ENCODE measurements around the gene TMED6.

Gene TMED6

GRCh38 chr16:69396187-69397061, 44.8 kb upstream of the TMED6 start:
- peaks cover 0 to 5% of the 10 kb centered on the region in 2 donors for H3K4me1 ChIP-seq (ENCODE audit: control insufficient read depth in 2 of 2, insufficient read depth in 1 of 2, low read depth in 1 of 2, low read length in 2 of 2)
- H2BK12ac ChIP-seq (ENCODE audit: low read length) = no peak overlapping the region
- H2BK120ac ChIP-seq (ENCODE audit: low read depth, low read length) = no peak overlapping the region
- no peaks in the 10 kb centered on the region for H3K9me3 ChIP-seq (replicated peaks in 1 of 2; ENCODE audit: control insufficient read depth in 2 of 2, insufficient read depth in 1 of 2, low read depth in 1 of 2, low read length in 2 of 2)
- H3K27ac ChIP-seq (replicated peaks; ENCODE audit: low read length) = no peak overlapping the region
- no peak overlapping the region for H2BK15ac ChIP-seq (ENCODE audit: low read length)
- H3K4ac ChIP-seq (ENCODE audit: low read length) = no peak overlapping the region
- H3K9ac ChIP-seq (ENCODE audit: low read depth, low read length, poor library complexity) = no peak overlapping the region
- H4K91ac ChIP-seq (ENCODE audit: low read depth, low read length, poor library complexity) = no peak overlapping the region
- WGBS, 2 donors (ENCODE audit: extremely low coverage in 2 of 2, insufficient read length in 2 of 2, insufficient replicate concordance in 1 of 2) = no CpG with 5 or more reads among the region's 13 CpGs
- H3K4me3 ChIP-seq (ENCODE audit: low read length in 2 of 2) = no peak overlapping the region
- H3K23ac ChIP-seq (ENCODE audit: low read depth, low read length, poor library complexity) = no peak overlapping the region
- no peak overlapping the region for H3K18ac ChIP-seq (ENCODE audit: low read length)
- no peak overlapping the region for H2BK5ac ChIP-seq (ENCODE audit: low read length)
- no peak overlapping the region for H3K4me2 ChIP-seq (ENCODE audit: insufficient read depth, low read length, poor library complexity, severe bottlenecking)
- H3K14ac ChIP-seq (ENCODE audit: low read length) = no peak overlapping the region
- H2AFZ ChIP-seq (ENCODE audit: low read length) = peak overlapping the region; percentile 92
- H4K8ac ChIP-seq (ENCODE audit: low read depth, low read length) = no peak overlapping the region
- peaks cover 0 to 5% (median 0%) of the 10 kb centered on the region in 3 experiments for H3K27me3 ChIP-seq (ENCODE audit: control insufficient read depth in 3 of 3, insufficient read depth in 3 of 3, low read depth in 1 of 3, low read length in 3 of 3)
- H2AK5ac ChIP-seq (ENCODE audit: low read depth, low read length) = no peak overlapping the region
- peak; percentile 84 for DNase-seq (ENCODE audit: low spot score)
- H3K79me1 ChIP-seq (ENCODE audit: low read depth, low read length) = no peaks in the 10 kb centered on the region
- no peaks in the 10 kb centered on the region for H3K36me3 ChIP-seq (replicated peaks in 1 of 2; ENCODE audit: control insufficient read depth in 2 of 2, insufficient read depth in 2 of 2, low read length in 2 of 2)

GRCh38 chr16:69395859-69396186, 44.2 kb upstream of the TMED6 start:
- H3K27ac ChIP-seq (replicated peaks; ENCODE audit: low read length) = no peak overlapping the region

GRCh38 chr16:69393898-69394849, 42.6 kb upstream of the TMED6 start:
- H3K79me1 ChIP-seq (ENCODE audit: low read depth, low read length) = no peaks in the 10 kb centered on the region
- no peak overlapping the region for H3K9ac ChIP-seq (ENCODE audit: low read depth, low read length, poor library complexity)
- H3K4me3 ChIP-seq (ENCODE audit: low read length in 2 of 2) = no peak overlapping the region
- no peak overlapping the region for H4K8ac ChIP-seq (ENCODE audit: low read depth, low read length)
- H2BK15ac ChIP-seq (ENCODE audit: low read length) = no peak overlapping the region
- H3K9me3 ChIP-seq (replicated peaks in 1 of 2; ENCODE audit: control insufficient read depth in 2 of 2, insufficient read depth in 1 of 2, low read depth in 1 of 2, low read length in 2 of 2) = no peaks in the 10 kb centered on the region
- H3K36me3 ChIP-seq (replicated peaks in 1 of 2; ENCODE audit: control insufficient read depth in 2 of 2, insufficient read depth in 2 of 2, low read length in 2 of 2) = no peaks in the 10 kb centered on the region
- H3K27ac ChIP-seq (replicated peaks; ENCODE audit: low read length) = no peak overlapping the region
- H3K4me2 ChIP-seq (ENCODE audit: insufficient read depth, low read length, poor library complexity, severe bottlenecking) = no peak overlapping the region
- H4K91ac ChIP-seq (ENCODE audit: low read depth, low read length, poor library complexity) = no peak overlapping the region
- no CpG with 5 or more reads among the region's 10 CpGs for WGBS, 2 donors (ENCODE audit: extremely low coverage in 2 of 2, insufficient read length in 2 of 2, insufficient replicate concordance in 1 of 2)
- peaks cover 0 to 5% (median 0%) of the 10 kb centered on the region in 3 experiments for H3K27me3 ChIP-seq (ENCODE audit: control insufficient read depth in 3 of 3, insufficient read depth in 3 of 3, low read depth in 1 of 3, low read length in 3 of 3)
- no peak for DNase-seq (ENCODE audit: low spot score)
- H2AFZ ChIP-seq (ENCODE audit: low read length) = peak overlapping the region; percentile 65
- H2BK5ac ChIP-seq (ENCODE audit: low read length) = no peak overlapping the region
- no peak overlapping the region for H2BK120ac ChIP-seq (ENCODE audit: low read depth, low read length)
- H3K4ac ChIP-seq (ENCODE audit: low read length) = no peak overlapping the region
- peaks cover 0 to 3% of the 10 kb centered on the region in 2 donors for H3K4me1 ChIP-seq (ENCODE audit: control insufficient read depth in 2 of 2, insufficient read depth in 1 of 2, low read depth in 1 of 2, low read length in 2 of 2)
- H2AK5ac ChIP-seq (ENCODE audit: low read depth, low read length) = no peak overlapping the region
- H3K23ac ChIP-seq (ENCODE audit: low read depth, low read length, poor library complexity) = no peak overlapping the region
- H3K14ac ChIP-seq (ENCODE audit: low read length) = no peak overlapping the region
- no peak overlapping the region for H2BK12ac ChIP-seq (ENCODE audit: low read length)
- no peak overlapping the region for H3K18ac ChIP-seq (ENCODE audit: low read length)

More at GRCh38 chr16:69395859-69396186, 44.2 kb upstream of the TMED6 start:
- no peaks in the 10 kb centered on the region for H3K36me3 ChIP-seq (replicated peaks in 1 of 2; ENCODE audit: control insufficient read depth in 2 of 2, insufficient read depth in 2 of 2, low read length in 2 of 2)
- H3K23ac ChIP-seq (ENCODE audit: low read depth, low read length, poor library complexity) = no peak overlapping the region
- H3K4me2 ChIP-seq (ENCODE audit: insufficient read depth, low read length, poor library complexity, severe bottlenecking) = no peak overlapping the region
- no peak overlapping the region for H3K14ac ChIP-seq (ENCODE audit: low read length)
- H2BK5ac ChIP-seq (ENCODE audit: low read length) = no peak overlapping the region
- H3K27me3 ChIP-seq (ENCODE audit: control insufficient read depth in 3 of 3, insufficient read depth in 3 of 3, low read depth in 1 of 3, low read length in 3 of 3) = peaks cover 0 to 5% (median 0%) of the 10 kb centered on the region in 3 experiments
- H3K9me3 ChIP-seq (replicated peaks in 1 of 2; ENCODE audit: control insufficient read depth in 2 of 2, insufficient read depth in 1 of 2, low read depth in 1 of 2, low read length in 2 of 2) = no peaks in the 10 kb centered on the region
- H3K4ac ChIP-seq (ENCODE audit: low read length) = no peak overlapping the region
- H2BK12ac ChIP-seq (ENCODE audit: low read length) = no peak overlapping the region
- H3K4me1 ChIP-seq (ENCODE audit: control insufficient read depth in 2 of 2, insufficient read depth in 1 of 2, low read depth in 1 of 2, low read length in 2 of 2) = peaks cover 0 to 5% of the 10 kb centered on the region in 2 donors
- H3K4me3 ChIP-seq (ENCODE audit: low read length in 2 of 2) = no peak overlapping the region
- no peak overlapping the region for H2BK120ac ChIP-seq (ENCODE audit: low read depth, low read length)
- H3K9ac ChIP-seq (ENCODE audit: low read depth, low read length, poor library complexity) = no peak overlapping the region
- no peaks in the 10 kb centered on the region for H3K79me1 ChIP-seq (ENCODE audit: low read depth, low read length)
- H4K8ac ChIP-seq (ENCODE audit: low read depth, low read length) = no peak overlapping the region
- H3K18ac ChIP-seq (ENCODE audit: low read length) = no peak overlapping the region
- DNase-seq (ENCODE audit: low spot score) = no peak
- H2AK5ac ChIP-seq (ENCODE audit: low read depth, low read length) = no peak overlapping the region
- no peak overlapping the region for H2BK15ac ChIP-seq (ENCODE audit: low read length)
- H2AFZ ChIP-seq (ENCODE audit: low read length) = peak overlapping the region; percentile 92
- no peak overlapping the region for H4K91ac ChIP-seq (ENCODE audit: low read depth, low read length, poor library complexity)

GRCh38 chr16:69386596-69386995, 35.0 kb upstream of the TMED6 start:
- Histone ChIP-seq H3K27me3 (ENCODE audit: control insufficient read depth in 3 of 3, insufficient read depth in 3 of 3, low read depth in 1 of 3, low read length in 3 of 3) (no peaks in the 10 kb centered on the region), H2BK120ac (ENCODE audit: low read depth, low read length) (no peak overlapping the region), H3K27ac (replicated peaks; ENCODE audit: low read length) (no peak overlapping the region), H3K23ac (ENCODE audit: low read depth, low read length, poor library complexity) (no peak overlapping the region), H3K18ac (ENCODE audit: low read length) (no peak overlapping the region), H3K4me2 (ENCODE audit: insufficient read depth, low read length, poor library complexity, severe bottlenecking) (no peak overlapping the region), H3K9ac (ENCODE audit: low read depth, low read length, poor library complexity) (no peak overlapping the region), H3K4me3 (ENCODE audit: low read length in 2 of 2) (peak overlapping the region in 1 of 2 donors; percentile 91), H3K14ac (ENCODE audit: low read length) (no peak overlapping the region), H2AK5ac (ENCODE audit: low read depth, low read length) (no peak overlapping the region), H3K36me3 (replicated peaks in 1 of 2; ENCODE audit: control insufficient read depth in 2 of 2, insufficient read depth in 2 of 2, low read length in 2 of 2) (peaks cover 7 to 29% of the 10 kb centered on the region in 2 donors), H2BK12ac (ENCODE audit: low read length) (no peak overlapping the region), H3K9me3 (replicated peaks in 1 of 2; ENCODE audit: control insufficient read depth in 2 of 2, insufficient read depth in 1 of 2, low read depth in 1 of 2, low read length in 2 of 2) (no peaks in the 10 kb centered on the region), H2BK15ac (ENCODE audit: low read length) (no peak overlapping the region), H4K91ac (ENCODE audit: low read depth, low read length, poor library complexity) (no peak overlapping the region), H3K4me1 (ENCODE audit: control insufficient read depth in 2 of 2, insufficient read depth in 1 of 2, low read depth in 1 of 2, low read length in 2 of 2) (peaks cover 3 to 5% of the 10 kb centered on the region in 2 donors), H3K4ac (ENCODE audit: low read length) (no peak overlapping the region), H2AFZ (ENCODE audit: low read length) (peak overlapping the region; percentile 86), H3K79me1 (ENCODE audit: low read depth, low read length) (peaks cover 2% of the 10 kb centered on the region), H2BK5ac (ENCODE audit: low read length) (no peak overlapping the region), H4K8ac (ENCODE audit: low read depth, low read length) (no peak overlapping the region)
- no CpG with 5 or more reads among the region's 1 CpG for WGBS, 2 donors (ENCODE audit: extremely low coverage in 2 of 2, insufficient read length in 2 of 2, insufficient replicate concordance in 1 of 2)
- no peak for DNase-seq (ENCODE audit: low spot score)

Data from neuronal stem cell (in vitro differentiated cells).